ENCODE measurements around the gene DOK5.

- TF ChIP-seq CTCF (IDR thresholded peaks at IDR 0.05): no peak
- no peak for TF ChIP-seq POLR2A (IDR thresholded peaks at IDR 0.05)
Measured at GRCh38 chr20:54608039-54608745, 132.8 kb downstream of the DOK5 start.
